WERI-Rb-1 (cell line): ENCODE data around the gene PRPF6.

ENCODE experiments used
- DNase-seq: peaks from one replicate; pipeline ENCODE4 v3.0.0-alpha.2; 2020
- H3K27ac ChIP-seq: fragments of 250-450 bp; sonication (Bioruptor Pico); 2 replicates; pipeline ENCODE4 v1.5.1; 2020; ENCODE audit warnings: mild to moderate bottlenecking, moderate library complexity
- H3K27me3 ChIP-seq: fragments of 250-450 bp; sonication (Bioruptor Pico); 2 replicates; pipeline ENCODE4 v1.5.1; 2021; ENCODE audit warnings: mild to moderate bottlenecking, low read depth, moderate library complexity; ENCODE audit not compliant: insufficient read depth, severe bottlenecking
- H3K36me3 ChIP-seq: fragments of 250-450 bp; sonication (Bioruptor Pico); 2 replicates; pipeline ENCODE4 v1.5.1; 2020; ENCODE audit warnings: mild to moderate bottlenecking, moderate library complexity
- H3K4me3 ChIP-seq: 2 replicates; pipeline ENCODE4 v1.5.1; 2011; ENCODE audit warnings: low read depth, mild to moderate bottlenecking, control low read depth, low read length
- H3K9me3 ChIP-seq: fragments of 250-450 bp; sonication (Bioruptor Pico); 2 replicates; pipeline ENCODE4 v1.5.1; 2021; ENCODE audit warnings: mild to moderate bottlenecking, moderate library complexity; ENCODE audit not compliant: severe bottlenecking
- TF ChIP-seq, protein P1 (sequence below): IDR thresholded peaks from 2 replicates; pipeline ENCODE4 v1.5.1; 2011; ENCODE audit warnings: low read depth, mild to moderate bottlenecking, control low read depth, inconsistent platforms, low read length

PRPF6 gene

DNA sequence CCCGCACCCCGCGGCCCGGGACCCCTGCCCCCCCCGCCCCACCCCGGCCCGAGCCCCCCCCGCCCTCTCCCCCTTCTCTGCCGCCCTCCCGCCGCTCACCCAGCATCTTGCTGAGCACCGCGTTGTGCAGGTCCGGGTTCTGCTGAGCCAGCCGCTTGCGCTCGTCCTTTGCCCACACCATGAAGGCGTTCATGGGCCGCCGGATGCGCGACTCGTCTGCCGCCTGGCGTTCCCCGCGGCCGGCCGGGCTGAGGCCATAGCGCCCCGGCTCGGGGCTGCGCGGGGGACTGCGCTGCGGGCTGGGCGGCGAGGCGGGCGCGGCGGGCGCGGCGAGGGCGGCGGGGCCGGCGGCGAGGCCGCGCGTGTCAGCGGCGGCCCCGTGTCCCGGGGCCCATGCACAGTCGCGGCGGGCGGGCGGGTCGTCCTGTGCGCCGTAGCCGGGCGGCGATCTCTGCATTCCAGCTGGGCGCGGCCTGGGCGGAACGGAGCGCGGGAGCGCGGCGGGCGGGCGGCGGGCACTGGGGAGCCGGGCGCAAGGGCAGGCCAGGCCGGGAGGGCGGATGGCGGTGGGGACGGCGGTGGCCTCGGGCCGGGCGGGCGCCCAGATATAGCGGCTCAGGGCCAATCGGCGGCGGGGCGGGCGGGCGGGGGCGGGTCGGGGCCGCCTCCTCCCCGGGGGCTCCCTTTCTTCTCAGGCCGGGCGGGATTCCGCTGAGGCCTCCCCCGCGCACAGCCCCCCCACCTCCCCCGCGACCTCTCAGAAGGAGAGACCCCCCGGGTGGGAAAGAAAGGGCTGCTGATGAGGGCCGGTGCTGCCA is 68.3 kb downstream of the PRPF6 start, which contains the start of gene SOX18:
Gene SOX18, minus strand, starts transcription at position 580 of the 818 bp plus-strand sequence. Its CDS starts 123 bp downstream, at position 457.
- Histone ChIP-seq H3K36me3 (no peaks in the 10 kb centered on the region), H3K27me3 (no peaks in the 10 kb centered on the region), H3K27ac (no peak within 1 kb of the TSS), H3K4me3 (peak within 1 kb of the TSS; percentile 28), H3K9me3 (no peaks in the 10 kb centered on the region)
- DNase-seq, result no peak
- TF ChIP-seq, protein P1, sequence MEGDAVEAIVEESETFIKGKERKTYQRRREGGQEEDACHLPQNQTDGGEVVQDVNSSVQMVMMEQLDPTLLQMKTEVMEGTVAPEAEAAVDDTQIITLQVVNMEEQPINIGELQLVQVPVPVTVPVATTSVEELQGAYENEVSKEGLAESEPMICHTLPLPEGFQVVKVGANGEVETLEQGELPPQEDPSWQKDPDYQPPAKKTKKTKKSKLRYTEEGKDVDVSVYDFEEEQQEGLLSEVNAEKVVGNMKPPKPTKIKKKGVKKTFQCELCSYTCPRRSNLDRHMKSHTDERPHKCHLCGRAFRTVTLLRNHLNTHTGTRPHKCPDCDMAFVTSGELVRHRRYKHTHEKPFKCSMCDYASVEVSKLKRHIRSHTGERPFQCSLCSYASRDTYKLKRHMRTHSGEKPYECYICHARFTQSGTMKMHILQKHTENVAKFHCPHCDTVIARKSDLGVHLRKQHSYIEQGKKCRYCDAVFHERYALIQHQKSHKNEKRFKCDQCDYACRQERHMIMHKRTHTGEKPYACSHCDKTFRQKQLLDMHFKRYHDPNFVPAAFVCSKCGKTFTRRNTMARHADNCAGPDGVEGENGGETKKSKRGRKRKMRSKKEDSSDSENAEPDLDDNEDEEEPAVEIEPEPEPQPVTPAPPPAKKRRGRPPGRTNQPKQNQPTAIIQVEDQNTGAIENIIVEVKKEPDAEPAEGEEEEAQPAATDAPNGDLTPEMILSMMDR, result no peak

DNA sequence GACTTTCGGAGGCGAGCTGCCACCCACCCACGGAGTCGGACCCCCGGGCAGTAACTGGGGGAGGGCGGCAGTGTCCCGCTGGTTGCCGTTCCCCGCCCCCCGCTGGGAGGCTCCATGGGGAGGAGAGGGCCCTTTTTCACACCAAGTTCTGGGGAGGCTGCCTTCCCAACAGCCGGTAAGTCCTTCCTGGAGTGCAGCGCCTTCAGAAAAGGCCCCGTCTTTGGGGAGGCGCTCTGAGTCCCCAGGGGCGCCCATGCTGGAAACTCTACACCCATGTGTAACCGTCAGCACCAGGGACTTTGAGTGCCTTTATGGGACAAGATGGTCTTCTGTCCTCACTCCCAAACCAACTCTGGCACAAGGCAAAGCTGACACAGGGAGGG is 68.9 kb downstream of the PRPF6 start:
- TF ChIP-seq, protein P1, result no peak
- Histone ChIP-seq H3K9me3 (no peaks in the 10 kb centered on the region), H3K27me3 (no peaks in the 10 kb centered on the region), H3K36me3 (no peaks in the 10 kb centered on the region), H3K4me3 (0 out of 2 replicates have a peak overlapping the region, but pooled peaks have one; percentile 16), H3K27ac (no peak overlapping the region)
- no peak for DNase-seq

DNA sequence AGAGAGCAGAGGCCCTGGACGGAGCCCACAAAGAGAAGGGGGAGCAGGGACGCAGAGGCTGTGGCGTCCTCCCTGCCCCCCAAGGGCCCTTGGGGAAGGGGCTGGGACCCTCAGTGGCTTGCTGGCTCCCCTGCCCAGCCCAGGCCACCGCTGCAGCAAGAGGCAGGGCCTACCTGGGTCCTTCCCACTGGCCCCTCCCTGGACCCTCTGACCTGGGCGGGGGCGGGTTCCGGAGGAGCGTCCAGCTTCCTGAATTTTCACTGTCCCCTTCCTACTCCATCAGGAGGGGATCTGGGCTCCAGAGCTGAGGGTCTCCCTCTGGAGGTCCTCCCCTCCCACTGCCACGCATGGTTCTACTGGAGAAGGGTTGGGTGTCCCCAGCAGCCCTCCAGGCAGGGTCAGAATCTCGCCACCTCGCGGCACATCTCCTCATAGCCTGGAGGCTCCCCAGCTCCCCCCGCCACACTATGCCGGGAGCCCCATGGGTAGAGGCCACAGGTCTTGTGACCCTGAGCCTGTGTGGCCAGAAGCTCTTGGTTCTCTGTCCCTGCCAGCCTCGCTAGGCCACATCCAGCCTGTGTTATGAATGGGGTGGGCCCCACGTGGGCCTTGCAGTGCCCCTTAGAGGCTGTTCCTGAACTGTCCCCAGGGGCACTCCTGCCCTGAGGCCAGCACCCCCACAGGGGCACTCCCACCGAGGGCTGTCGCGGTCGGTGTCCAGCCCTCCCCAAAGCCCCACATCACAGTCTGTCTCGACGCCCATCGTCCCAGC is 69.5 kb downstream of the PRPF6 start:
- Histone ChIP-seq H3K9me3 (no peaks in the 10 kb centered on the region), H3K27ac (no peak overlapping the region)

DNA sequence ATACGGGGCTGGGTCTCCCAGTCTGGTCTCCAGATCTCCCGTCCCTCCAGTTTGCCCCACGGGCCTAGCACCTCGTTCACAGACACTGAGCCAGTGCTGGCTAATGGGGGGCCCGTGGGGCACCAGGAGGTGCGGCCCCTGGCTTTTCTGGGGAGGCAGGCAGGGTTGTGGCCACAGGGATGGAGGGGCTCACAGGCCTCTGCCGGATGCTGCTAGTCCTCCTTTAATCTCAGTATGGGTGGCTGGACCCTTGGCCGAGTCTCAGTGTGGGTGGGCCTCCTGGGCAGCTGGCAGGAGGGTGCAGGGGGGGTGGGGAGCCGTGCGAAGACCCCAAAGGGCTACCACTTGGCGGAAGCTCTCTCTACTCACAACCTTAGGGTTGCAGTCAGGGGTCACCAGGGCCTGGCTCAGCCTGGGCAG is 70.1 kb downstream of the PRPF6 start:
- no peaks in the 10 kb centered on the region for H3K27me3 ChIP-seq
- TF ChIP-seq, protein P1, result no peak
- H3K4me3 ChIP-seq, result no peak overlapping the region
- H3K36me3 ChIP-seq, result no peaks in the 10 kb centered on the region
- no peaks in the 10 kb centered on the region for H3K9me3 ChIP-seq
- no peak overlapping the region for H3K27ac ChIP-seq
- DNase-seq, result no peak

More for the DNA sequence above, 69.5 kb downstream of the PRPF6 start:
- Histone ChIP-seq H3K36me3 (no peaks in the 10 kb centered on the region), H3K4me3 (no peak overlapping the region), H3K27me3 (no peaks in the 10 kb centered on the region)
- no peak for DNase-seq
- TF ChIP-seq, protein P1, result no peak

DNA sequence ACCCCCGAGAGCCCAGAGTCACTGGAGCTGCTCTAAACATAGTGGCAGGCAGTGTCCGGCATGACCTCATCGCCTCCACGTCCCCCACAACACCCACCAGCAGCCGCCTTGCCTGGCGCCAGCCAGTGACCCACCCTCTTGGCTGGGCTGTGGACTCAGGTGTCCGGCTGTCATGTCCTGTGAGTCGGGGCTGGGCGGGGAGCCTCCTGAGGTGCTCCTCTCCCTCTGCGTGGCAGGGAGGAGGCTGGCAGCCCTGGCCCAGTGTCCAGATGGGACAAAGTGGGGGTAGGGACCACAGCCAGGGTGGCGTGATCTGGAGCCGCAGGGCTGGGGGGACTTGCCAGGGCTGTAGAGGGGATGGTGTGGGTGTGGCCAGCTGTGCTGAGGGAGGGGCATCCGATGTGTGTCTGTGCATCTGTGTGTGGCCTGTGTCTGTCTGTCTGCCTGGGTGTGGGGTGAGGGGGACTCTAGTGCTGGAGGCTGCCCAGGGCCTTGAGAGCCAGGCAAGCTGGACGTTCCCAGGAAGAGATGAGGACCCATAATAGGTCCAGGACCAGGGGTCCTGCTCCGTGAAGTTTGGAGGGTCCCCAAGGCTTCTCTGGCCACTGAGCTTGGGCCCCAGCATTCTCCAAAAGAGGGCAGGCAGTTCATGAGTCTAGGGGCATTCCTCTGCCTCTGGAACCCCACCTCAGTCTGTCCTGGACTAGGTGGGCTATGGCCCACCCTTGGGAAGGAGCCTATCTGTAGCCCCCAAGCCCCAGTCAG is 70.8 kb downstream of the PRPF6 start:
- no peaks in the 10 kb centered on the region for H3K27me3 ChIP-seq
- H3K36me3 ChIP-seq, result no peaks in the 10 kb centered on the region
- H3K27ac ChIP-seq, result no peak overlapping the region
- no peaks in the 10 kb centered on the region for H3K9me3 ChIP-seq
- no peak for DNase-seq
- TF ChIP-seq, protein P1, result no peak
- H3K4me3 ChIP-seq, result no peak overlapping the region
